ENCODE data around the gene FTSJ3.

- TF ChIP-seq GATA3 (IDR thresholded peaks at IDR 0.05; ENCODE audit: low read depth, low read length) (no peak), GATA2 (IDR thresholded peaks at IDR 0.05; ENCODE audit: low read depth, low read length) (no peak)
These were observed 27.2 kb upstream of the FTSJ3 start for GRCh38 chr17:63854709-63855108.
